ENCODE data around the gene MTFMT. TPM values are rescaled to one million over a fixed set of nuclear protein-coding genes. Genes with fewer than 3 reads are reported as not detected.
"Not testable (repeated sequence)": the region's sequence is repeated elsewhere in the genome, so short reads cannot be mapped to it uniquely, and the experiment has no call there.

MTFMT gene
- polyA plus RNA-seq, 1 experiment, result 6.4 TPM

DNA sequence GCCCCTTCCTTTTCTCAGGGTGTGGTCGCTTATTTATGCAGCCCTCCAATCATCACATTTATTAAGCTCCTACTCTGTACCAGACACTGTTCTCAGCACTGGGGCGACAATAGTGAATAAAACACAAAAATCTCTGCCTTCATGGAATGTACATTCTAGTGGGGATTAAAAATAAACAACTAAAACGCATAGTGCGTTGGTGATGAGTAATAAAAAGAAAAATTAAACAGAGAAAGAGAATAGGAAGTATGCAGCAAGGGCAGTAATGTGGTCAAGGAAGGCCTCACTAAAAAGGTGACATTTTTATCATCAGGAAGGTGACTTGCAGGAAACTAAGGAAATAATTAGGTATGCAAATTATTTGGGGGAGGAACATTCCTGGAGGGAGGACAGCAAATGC is 20.8 kb upstream of the MTFMT start:
- ChIA-PET POLR2A (interaction anchor here (0.7 kb wide), 1 partner anchor 17 kb away, joined by 6 read pairs; no protein-coding TSS in a partner anchor), CTCF (interaction anchor here (7.5 to 10.8 kb wide), 2 partner anchors 32 to 51 kb away, joined by 70 to 301 read pairs; partner anchors contain the start of gene KBTBD13)
- TF ChIP-seq, protein P1, sequence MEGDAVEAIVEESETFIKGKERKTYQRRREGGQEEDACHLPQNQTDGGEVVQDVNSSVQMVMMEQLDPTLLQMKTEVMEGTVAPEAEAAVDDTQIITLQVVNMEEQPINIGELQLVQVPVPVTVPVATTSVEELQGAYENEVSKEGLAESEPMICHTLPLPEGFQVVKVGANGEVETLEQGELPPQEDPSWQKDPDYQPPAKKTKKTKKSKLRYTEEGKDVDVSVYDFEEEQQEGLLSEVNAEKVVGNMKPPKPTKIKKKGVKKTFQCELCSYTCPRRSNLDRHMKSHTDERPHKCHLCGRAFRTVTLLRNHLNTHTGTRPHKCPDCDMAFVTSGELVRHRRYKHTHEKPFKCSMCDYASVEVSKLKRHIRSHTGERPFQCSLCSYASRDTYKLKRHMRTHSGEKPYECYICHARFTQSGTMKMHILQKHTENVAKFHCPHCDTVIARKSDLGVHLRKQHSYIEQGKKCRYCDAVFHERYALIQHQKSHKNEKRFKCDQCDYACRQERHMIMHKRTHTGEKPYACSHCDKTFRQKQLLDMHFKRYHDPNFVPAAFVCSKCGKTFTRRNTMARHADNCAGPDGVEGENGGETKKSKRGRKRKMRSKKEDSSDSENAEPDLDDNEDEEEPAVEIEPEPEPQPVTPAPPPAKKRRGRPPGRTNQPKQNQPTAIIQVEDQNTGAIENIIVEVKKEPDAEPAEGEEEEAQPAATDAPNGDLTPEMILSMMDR (IDR thresholded peaks at IDR 0.05; ENCODE audit: insufficient read depth, low read depth, low read length), result no peak

DNA sequence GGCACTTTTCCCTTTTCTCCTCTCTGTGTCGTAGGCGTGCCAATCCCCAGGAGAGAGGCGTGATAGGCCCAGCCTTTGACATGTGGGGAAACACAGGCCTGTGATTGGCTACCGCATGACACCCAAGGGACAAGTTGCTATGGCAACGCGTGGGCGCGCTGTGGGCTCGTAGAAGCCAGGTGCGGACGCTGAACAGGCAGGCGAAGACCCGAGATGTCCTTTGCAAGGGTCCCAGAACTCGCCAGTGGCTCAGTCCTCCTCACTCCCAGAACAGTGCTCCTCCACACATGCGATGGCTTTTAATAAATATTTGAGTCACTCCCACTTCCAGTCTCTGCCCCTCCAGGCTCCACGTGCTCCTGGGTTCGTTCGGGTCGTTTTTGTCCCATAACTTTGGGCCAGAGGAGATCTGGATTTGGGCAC is 20.0 kb upstream of the MTFMT start:
- ChIA-PET POLR2A (no interaction called here), CTCF (interaction anchor here (1.7 to 10.8 kb wide), 3 partner anchors 16 to 52 kb away, joined by 6 to 301 read pairs (median 70); partner anchors contain the start of gene KBTBD13)
- Histone ChIP-seq H3K27me3 (ENCODE audit: control insufficient read depth, insufficient read depth, low read length) (no peaks in the 10 kb centered on the region), H3K4me3 (ENCODE audit: low read depth, low read length) (peak overlapping the region; percentile 17), H3K36me3 (ENCODE audit: control insufficient read depth, insufficient read depth, low read length) (no peaks in the 10 kb centered on the region)
- DNase-seq (ENCODE audit: low read depth), result peak; percentile 65
- TF ChIP-seq, protein P1 (IDR thresholded peaks at IDR 0.05; ENCODE audit: insufficient read depth, low read depth, low read length), result no peak

More for the DNA sequence above, 20.8 kb upstream of the MTFMT start:
- no peaks in the 10 kb centered on the region for H3K27me3 ChIP-seq (ENCODE audit: control insufficient read depth, insufficient read depth, low read length)
- H3K36me3 ChIP-seq (ENCODE audit: control insufficient read depth, insufficient read depth, low read length), result no peaks in the 10 kb centered on the region
- no peak overlapping the region for H3K4me3 ChIP-seq (ENCODE audit: low read depth, low read length)
- no peak for DNase-seq (ENCODE audit: low read depth)

DNA sequence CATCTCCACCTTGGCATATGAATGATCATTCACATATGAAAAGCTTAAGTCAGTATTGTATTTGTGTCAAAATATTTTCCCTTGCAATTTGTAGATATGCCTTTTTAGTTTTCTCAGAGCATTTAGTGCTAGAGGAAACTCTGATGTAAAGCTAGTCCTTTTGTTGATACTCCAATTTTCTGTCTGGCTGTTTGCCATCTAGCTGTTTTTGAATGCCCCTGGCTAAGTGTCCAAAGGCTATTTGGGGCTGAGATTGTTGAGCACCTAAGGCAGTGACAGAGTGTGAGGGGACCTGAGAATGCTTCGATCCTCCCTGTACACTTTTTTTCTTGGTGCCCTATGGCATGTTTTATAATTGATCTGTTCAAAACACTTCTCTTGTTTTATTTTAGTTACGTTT is 18.8 kb upstream of the MTFMT start:
- H3K36me3 ChIP-seq (ENCODE audit: control insufficient read depth, insufficient read depth, low read length), result no peaks in the 10 kb centered on the region
- DNase-seq (ENCODE audit: low read depth), result no peak
- H3K4me3 ChIP-seq (ENCODE audit: low read depth, low read length), result no peak overlapping the region
- ChIA-PET POLR2A (interaction anchor here (0.5 kb wide), 1 partner anchor 182 kb away, joined by 3 read pairs; no protein-coding TSS in a partner anchor), CTCF (interaction anchor here (0.6 to 10.8 kb wide), 4 partner anchors 14 to 55 kb away, joined by 3 to 301 read pairs (median 5); partner anchors contain the start of gene KBTBD13)
- H3K27me3 ChIP-seq (ENCODE audit: control insufficient read depth, insufficient read depth, low read length), result no peaks in the 10 kb centered on the region
- TF ChIP-seq, protein P1 (IDR thresholded peaks at IDR 0.05; ENCODE audit: insufficient read depth, low read depth, low read length), result no peak

DNA sequence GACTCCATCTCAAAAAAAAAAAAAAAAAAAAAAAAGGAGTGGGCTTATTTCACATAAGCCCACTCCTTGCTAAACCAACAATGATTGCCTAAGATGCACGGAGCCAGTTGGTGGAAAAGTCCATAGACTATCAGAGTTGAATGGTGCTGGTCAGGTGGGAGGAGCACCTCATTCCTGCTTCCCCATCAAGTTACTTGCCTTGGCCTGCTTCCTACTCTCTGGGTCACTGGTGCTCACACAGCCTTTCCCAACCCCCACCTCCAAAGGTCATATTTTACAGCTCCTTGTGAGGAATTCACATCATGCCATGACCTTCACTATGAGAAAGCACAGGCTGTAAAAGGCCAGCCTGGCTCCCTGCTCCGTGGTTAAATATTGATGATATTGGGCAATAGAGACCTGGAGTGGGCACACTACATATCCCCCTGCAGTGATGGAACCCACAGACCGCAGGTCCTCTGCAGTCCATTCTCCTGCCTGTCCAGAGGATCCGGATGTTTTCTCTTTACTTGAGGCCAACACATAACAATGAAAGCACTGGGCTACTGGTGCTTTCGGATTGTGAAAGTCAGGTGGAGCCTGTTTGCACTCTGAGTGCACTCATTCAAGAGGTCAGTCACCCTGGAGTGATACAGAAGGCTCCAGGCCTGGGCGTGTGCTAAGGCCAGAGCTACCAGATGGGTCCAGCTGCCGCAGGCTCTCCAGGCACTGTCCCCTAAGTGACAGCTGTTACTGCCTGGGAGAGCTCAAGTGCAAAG is 15.5 kb upstream of the MTFMT start, which contains the start of gene SLC51B:
Gene SLC51B (plus strand): TSS at position 664 of the 758 bp plus-strand sequence. CDS start 4,618 bp downstream, outside the sequence.
- Histone ChIP-seq H3K27me3 (ENCODE audit: control insufficient read depth, insufficient read depth, low read length) (no peaks in the 10 kb centered on the region), H3K4me3 (ENCODE audit: low read depth, low read length) (no peak within 1 kb of the TSS), H3K36me3 (ENCODE audit: control insufficient read depth, insufficient read depth, low read length) (no peaks in the 10 kb centered on the region)
- no peak for DNase-seq (ENCODE audit: low read depth)
- TF ChIP-seq, protein P1 (IDR thresholded peaks at IDR 0.05; ENCODE audit: insufficient read depth, low read depth, low read length), result no peak
- ChIA-PET CTCF (interaction anchor here (0.9 to 4.4 kb wide), 4 partner anchors 9 to 38 kb away, joined by 3 to 31 read pairs (median 18); no protein-coding TSS in a partner anchor), POLR2A (no interaction called here)

DNA sequence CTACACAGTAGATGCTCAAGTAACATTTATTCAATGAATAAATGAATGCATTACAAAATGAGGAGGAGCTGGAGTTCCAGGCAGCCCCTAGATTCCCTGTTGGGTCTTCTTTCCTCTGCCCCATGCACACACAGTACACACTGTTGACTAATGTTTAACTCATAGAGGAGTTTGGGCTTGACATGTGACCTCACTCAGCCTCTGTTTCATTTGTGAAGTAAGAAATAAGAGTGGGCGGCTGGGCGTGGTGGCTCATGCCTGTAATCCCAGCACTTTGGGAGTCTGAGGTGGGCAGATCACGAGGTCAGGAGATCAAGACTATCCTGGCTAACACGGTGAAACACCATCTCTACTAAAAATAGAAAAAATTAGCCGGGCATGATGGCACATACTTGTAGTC is 14.8 kb upstream of the MTFMT start:
- DNase-seq (ENCODE audit: low read depth); H3K27me3 ChIP-seq (ENCODE audit: control insufficient read depth, insufficient read depth, low read length); H3K4me3 ChIP-seq (ENCODE audit: low read depth, low read length); H3K36me3 ChIP-seq (ENCODE audit: control insufficient read depth, insufficient read depth, low read length); POLR2A ChIA-PET: not testable (repeated sequence)
- CTCF ChIA-PET, result interaction anchor here (0.9 to 4.4 kb wide), 5 partner anchors 10 to 39 kb away, joined by 3 to 31 read pairs (median 5); no protein-coding TSS in a partner anchor

Measured in BJ (cell line).